GM21825 (cell line): ENCODE measurements around the gene FMOD.

Source experiments
- ATAC-seq: cut with Tn5 transposase; IDR thresholded peaks from one replicate; pipeline ENCODE4 v1.9.1; 2021; ENCODE audit warnings: mild to moderate bottlenecking, moderate library complexity; ENCODE audit not compliant: unreplicated experiment

The FMOD gene

DNA sequence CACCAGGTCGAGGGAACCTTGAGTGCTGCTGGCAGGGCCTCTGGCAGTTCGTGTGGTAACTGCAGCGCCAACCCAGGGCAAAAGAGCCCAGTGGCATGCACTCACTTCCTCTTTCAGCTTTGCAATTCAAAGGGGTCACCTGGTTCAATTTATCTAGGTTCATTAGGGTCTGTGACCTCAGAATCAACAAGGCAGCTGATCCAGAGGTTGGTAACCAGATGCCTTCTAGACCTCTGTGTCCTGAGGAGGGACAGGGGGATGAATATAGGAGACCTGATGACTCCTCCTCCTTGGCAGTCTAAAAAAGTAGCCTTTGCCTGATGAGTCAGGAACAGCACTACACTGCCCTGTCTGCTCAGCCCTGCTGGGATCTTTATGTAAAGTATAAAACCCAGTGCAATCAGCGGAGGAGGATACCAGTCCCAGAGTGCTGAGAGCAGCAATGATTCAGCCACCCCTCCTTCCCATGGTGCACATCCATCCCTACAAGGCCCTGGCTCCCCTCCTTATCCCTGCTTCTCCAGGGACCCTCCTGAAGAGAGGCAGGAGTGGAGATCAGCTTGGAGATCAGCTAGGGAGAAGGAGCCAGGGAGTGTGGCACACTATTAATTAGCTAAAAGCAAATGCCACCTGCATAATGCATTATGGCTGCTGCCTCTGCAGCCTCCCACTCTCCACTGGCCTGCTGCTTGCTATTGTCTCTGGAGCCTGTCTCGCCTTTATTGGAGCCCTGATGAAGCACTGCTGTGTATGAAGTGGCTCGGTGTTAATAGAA, 11.2 kb upstream of the FMOD start:
- no peak for ATAC-seq

- ATAC-seq: no peak
Measured at GRCh38 chr1:203360547-203361185, 9.7 kb upstream of the FMOD start.

- no peak for ATAC-seq
Measured at GRCh38 chr1:203359010-203359571, 8.2 kb upstream of the FMOD start.

DNA sequence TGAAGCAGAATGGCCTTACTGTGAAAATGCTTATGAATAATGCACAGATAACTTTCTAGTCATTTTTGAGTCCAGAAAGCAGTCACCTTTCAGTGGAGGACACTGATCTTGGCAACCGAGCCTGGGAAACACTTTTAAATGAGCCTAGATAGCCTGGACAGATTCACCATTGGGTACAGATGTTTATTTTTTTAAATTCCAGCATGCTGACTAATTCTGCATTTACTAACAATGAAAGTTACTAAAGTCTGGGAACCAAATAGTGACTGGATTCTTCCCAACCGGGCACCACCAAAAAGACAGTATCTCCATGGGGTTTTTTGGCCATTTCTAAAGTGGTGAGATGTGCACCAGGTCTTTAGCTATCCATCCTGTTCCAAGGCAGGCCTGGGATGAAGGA, 3.3 kb upstream of the FMOD start:
- no peak for ATAC-seq

GRCh38 chr1:203353486-203353885, 2.6 kb upstream of the FMOD start:
- ATAC-seq: no peak

DNA sequence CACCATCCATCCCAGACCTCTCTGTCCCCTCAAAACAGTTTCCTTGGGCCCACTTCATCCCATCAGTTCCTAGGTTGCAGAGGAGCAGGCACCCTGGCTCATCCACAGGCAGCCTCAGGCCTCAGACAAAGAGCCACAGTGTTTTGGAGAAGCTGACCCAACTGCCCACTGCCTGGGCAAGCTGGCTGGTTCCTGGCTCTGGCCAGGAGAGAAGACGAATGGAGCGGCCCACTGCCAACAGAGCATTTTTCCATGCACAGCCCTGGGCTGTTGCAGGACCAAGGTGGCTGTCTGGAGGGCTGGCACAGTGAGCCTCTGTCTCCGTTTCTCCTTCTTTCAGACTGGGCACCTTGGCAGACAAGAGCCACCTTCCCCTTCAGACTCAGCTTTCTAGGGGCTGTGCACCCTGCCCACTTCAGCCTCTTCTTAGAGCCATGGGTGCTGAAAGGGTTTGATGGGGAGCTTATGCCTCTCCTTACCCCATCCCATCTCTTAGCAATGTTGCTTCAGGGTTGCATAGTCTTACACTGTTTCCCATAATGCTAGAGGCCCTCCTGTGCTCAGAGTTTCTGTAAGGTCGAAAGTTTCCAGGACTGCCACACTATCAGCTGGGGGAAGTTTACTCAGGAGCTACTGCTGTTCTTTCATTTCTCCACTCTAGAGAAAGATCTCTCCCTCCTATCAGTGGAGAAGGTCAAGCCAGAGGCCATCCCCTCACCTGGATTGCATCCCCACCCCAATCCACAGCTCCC, 973 bp downstream of the FMOD start:
- ATAC-seq: no peak

GRCh38 chr1:203349166-203349565, 1.8 kb downstream of the FMOD start:
- ATAC-seq: no peak

GRCh38 chr1:203346769-203347102, 4.2 kb downstream of the FMOD start:
- ATAC-seq: no peak

DNA sequence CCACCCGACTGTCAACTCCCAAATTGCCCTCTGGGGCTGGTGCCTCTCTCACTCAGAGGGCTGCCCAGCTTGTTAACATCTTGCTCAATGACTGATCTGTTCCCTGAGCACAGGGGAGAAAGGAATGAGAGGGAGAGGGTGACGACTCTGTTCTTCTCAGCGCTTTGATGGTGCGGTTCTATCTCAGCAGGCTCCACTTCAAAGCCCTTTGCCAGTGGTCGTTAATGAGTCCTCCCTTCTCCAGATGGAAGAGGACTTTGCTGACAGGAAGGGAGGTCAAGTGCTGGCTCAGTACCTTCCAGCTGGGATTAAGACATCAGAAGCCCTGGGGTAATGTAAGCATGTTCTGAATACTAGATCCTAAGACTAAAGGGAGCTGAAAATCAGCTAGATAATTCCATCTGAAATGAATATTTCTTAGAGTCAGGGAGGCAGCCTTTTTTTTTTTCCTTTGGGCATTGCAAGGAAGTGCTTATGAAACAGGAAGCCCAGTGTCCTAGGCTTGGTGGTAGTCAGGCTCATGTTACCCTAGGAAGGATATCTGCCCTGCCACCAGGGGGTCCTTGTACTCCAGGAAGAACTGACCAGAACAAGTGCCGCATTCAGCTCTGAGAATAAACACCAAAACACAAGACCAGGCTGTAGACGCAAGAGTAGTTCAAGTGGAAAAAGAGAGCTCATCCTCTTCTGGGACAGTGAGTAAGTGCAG, 4.7 kb downstream of the FMOD start:
- ATAC-seq: no peak

DNA sequence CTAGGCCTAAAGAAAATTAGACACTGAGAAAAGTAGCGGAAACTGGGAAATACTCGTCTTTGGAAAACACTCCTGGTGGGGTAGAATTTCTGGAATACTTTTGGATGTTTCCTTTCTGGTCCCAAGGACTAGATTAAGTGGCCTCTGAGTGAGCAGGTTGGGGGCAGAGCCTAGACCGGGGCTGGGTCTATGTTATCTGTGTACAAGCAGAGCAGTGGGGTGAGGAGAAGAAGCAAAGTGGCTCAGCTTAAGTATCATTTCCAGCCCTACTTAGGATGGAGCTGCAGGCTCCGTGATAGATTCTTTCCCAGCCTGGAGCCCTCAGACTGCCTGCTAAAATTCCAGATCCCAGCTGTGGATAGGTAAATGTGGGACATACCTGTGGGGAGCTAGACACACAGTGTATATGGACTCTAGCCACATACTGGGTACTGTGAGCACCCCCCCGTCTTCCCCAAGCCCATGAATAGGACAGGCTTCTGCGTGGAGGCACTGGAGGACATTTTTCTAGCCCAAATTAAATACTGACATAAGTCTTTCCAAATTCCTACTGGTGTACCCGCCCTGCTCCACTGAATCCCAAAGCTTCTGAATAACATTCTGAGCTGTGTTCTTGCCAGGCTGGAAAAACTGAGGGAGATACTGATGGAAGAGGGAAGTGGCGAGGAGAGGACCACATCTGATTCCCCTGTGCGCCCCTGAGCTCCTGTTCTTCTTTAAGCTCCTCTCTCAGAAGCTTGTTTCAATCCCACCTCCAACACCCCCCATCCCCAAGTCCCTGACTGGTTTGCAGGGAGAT, 6.8 kb downstream of the FMOD start:
- no peak for ATAC-seq

DNA sequence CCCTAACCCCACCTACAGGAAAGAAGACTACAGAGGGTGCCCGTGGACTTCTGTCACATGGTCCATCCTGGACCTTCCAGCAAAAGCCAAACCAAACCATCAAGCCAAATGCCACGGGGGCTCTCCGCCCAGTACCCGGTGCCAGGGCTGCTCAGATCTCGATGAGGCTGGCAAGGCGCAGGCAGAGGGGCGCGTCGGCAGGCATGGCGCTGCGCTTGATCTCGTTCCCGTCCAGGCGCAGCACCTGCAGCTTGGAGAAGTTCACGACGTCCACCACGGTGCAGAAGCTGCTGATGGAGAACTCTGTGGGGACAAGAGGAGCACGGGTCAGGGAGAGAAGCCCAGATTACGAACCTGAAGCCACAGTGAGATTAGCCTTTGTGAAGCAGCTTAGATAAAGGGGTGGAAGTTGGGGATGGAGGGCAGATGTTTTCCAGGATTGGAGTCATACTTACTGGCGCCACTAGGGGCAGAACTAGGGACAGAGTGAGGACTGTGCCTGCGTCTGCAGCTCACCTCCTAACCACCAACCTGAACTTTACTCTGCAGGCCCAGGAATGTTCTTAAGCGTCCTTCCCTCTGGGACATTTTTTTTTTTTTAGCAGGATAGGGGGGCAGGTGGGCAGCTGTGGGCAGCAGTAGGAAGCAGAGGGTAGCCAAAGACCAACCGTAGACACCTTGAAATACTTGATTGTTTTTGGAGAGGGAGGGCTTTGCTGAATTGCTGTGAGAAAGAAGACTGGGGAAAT, 8.6 kb downstream of the FMOD start:
- ATAC-seq: no peak

GRCh38 chr1:203340112-203340790, 10.7 kb downstream of the FMOD start:
- ATAC-seq: peak; percentile 54

DNA sequence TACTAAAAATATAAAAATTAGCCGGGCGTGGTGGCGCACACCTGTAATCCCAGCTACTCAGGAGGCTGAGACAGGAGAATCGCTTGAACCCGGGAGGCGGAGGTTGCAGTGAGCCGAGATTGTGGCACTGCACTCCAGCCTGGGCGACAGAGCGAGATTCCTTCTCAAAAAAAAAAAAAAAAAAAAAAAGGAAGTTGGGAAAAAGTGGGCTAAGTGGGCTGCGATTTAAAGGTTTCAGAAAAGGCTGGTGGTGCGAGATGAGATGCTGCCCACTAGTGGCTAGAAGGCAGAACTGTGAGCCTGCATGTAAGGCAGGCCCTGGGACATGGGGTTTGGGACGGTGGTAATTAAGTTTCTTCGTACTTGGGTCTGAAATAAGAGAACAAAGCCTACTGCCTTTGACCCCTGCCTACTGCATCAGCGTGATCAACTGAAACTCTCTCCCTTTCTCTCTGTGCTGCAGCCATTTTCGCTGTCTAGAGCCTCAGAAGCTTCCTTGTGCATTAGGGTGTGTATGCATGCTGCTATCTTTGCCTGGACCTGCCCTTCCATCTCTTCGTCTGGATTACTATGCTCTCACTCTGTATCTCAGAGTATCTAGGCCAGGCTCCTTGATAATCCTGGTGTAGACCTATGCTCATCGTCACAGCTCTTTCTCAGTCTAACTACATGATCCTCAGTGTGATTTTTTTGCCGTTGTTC, 12.4 kb downstream of the FMOD start:
- no peak for ATAC-seq

DNA sequence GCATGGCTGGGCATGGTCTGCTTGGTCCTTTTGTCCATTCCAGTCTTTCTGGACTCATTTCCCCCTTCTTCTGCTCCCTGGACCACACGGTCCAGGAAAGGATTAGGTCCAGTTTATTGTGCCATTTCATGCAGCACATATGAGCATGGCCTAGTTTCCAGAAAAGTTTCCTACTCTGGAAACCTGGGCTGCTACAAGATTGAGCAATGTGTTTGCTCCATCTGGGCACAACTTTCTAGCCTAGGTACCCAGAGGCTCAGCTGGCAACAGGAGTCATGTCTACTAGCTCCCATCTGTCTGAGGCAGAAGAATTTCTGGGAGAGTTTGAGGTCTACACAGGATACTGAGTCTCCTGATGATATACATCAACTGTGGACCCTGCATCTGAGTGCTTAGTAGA, 14.8 kb downstream of the FMOD start:
- no peak for ATAC-seq

- ATAC-seq: no peak
Measured at GRCh38 chr1:203335503-203335902, 15.4 kb downstream of the FMOD start.

GRCh38 chr1:203331224-203331623, 19.7 kb downstream of the FMOD start:
- ATAC-seq: no peak

DNA sequence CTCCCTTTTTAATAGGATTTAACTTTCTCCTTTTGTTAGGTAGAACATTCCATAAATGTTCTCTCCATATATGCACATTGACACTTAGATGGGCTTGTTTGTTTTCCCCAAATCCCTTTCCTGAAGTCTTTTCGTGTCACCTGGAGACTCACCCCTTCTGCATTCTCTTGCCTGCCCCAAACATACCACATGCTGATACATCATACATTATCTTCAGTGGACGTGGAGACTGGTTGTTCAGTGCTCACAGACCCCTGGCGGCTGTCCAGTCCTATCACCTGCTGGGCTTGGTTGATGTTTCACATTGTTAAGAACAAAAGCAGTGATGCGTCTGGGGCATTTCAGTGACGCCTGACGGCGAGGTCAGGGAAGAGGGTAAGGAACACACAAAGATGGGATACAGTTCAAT, 22.2 kb downstream of the FMOD start:
- no peak for ATAC-seq

- peak; percentile 30 for ATAC-seq
Measured at GRCh38 chr1:203327684-203328457, 23.1 kb downstream of the FMOD start.
